WTC11 (cell line): ENCODE measurements around the gene CELF1.

Experiments used
- ETV6 ChIP-seq: sonication (generic); formaldehyde crosslinking; IDR thresholded peaks from 2 replicates; pipeline ENCODE4 v1.8.1; 2022; ENCODE audit warnings: mild to moderate bottlenecking, missing genetic modification reagents
- FOXP1 ChIP-seq: sonication (generic); formaldehyde crosslinking; IDR thresholded peaks from 2 replicates; pipeline ENCODE4 v1.8.0; 2022; ENCODE audit warnings: missing genetic modification reagents, mild to moderate bottlenecking, moderate library complexity, borderline replicate concordance
- NR3C1 ChIP-seq: sonication (generic); formaldehyde crosslinking; conservative IDR thresholded peaks from 2 replicates; pipeline ENCODE4 v1.8.1; 2023; ENCODE audit warnings: low read depth, mild to moderate bottlenecking, missing genetic modification reagents
- RELA ChIP-seq: sonication (generic); formaldehyde crosslinking; IDR thresholded peaks from 2 replicates; pipeline ENCODE4 v1.8.1; 2022; ENCODE audit warnings: missing genetic modification reagents, mild to moderate bottlenecking, borderline replicate concordance
- ZNF396 ChIP-seq: fragments of 250-450 bp; sonication (Bioruptor Pico); IDR thresholded peaks from 2 replicates; pipeline ENCODE4 v1.8.0; 2021; ENCODE audit warnings: mild to moderate bottlenecking, moderate library complexity, borderline replicate concordance
- ZNF423 ChIP-seq: fragments of 250-450 bp; sonication (Bioruptor Pico); IDR thresholded peaks from 2 replicates; pipeline ENCODE4 v2.1.2; 2022; ENCODE audit warnings: mild to moderate bottlenecking, moderate library complexity
- TF ChIP-seq, protein P1 (sequence below): fragments of 200-600 bp; IDR thresholded peaks from 2 replicates; pipeline ENCODE4 v1.8.0; 2022; ENCODE audit warnings: antibody characterized with exemption
- TF ChIP-seq, protein P2 (sequence below): sonication (generic); formaldehyde crosslinking; IDR thresholded peaks from 2 replicates; pipeline ENCODE4 v1.8.0; 2022; ENCODE audit warnings: mild to moderate bottlenecking, missing genetic modification reagents
- TF ChIP-seq, protein P3 (sequence below): sonication (generic); formaldehyde crosslinking; IDR thresholded peaks from 2 replicates; pipeline ENCODE4 v1.8.0; 2022; ENCODE audit warnings: mild to moderate bottlenecking, missing genetic modification reagents

DNA sequence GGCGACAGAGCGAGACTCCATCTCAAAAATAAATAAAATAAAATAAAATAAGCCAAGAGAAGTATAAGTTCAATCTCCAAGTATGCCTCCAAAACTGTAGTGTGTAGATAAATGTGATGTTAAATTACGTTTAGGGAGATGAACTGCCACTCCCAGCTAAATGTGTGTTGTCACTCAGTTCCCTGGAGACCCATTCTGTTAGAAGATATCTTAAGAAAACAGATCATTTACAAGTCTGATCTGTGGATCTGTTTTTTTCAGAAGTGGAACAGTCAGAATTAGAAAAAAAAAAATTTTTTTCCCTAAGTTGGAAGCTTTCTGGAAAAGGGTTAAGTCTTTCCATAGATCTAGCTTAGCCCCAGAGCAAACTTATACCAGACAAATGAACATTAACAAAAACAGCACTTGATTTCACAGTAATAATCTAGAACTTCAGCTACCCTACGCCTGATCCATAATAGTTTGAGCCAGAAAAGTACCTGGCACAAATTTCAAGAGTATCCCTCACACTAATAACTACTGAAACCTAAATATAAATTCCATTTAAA lies 18.2 kb downstream of the CELF1 start:
- TF ChIP-seq, protein P1, sequence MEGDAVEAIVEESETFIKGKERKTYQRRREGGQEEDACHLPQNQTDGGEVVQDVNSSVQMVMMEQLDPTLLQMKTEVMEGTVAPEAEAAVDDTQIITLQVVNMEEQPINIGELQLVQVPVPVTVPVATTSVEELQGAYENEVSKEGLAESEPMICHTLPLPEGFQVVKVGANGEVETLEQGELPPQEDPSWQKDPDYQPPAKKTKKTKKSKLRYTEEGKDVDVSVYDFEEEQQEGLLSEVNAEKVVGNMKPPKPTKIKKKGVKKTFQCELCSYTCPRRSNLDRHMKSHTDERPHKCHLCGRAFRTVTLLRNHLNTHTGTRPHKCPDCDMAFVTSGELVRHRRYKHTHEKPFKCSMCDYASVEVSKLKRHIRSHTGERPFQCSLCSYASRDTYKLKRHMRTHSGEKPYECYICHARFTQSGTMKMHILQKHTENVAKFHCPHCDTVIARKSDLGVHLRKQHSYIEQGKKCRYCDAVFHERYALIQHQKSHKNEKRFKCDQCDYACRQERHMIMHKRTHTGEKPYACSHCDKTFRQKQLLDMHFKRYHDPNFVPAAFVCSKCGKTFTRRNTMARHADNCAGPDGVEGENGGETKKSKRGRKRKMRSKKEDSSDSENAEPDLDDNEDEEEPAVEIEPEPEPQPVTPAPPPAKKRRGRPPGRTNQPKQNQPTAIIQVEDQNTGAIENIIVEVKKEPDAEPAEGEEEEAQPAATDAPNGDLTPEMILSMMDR = no peak
- TF ChIP-seq RELA (CRISPR knock-in tag) (no peak), ZNF423 (no peak), NR3C1 (CRISPR knock-in tag) (no peak), ZNF396 (no peak), ETV6 (CRISPR knock-in tag) (no peak), FOXP1 (CRISPR knock-in tag) (no peak)
- TF ChIP-seq, protein P2, sequence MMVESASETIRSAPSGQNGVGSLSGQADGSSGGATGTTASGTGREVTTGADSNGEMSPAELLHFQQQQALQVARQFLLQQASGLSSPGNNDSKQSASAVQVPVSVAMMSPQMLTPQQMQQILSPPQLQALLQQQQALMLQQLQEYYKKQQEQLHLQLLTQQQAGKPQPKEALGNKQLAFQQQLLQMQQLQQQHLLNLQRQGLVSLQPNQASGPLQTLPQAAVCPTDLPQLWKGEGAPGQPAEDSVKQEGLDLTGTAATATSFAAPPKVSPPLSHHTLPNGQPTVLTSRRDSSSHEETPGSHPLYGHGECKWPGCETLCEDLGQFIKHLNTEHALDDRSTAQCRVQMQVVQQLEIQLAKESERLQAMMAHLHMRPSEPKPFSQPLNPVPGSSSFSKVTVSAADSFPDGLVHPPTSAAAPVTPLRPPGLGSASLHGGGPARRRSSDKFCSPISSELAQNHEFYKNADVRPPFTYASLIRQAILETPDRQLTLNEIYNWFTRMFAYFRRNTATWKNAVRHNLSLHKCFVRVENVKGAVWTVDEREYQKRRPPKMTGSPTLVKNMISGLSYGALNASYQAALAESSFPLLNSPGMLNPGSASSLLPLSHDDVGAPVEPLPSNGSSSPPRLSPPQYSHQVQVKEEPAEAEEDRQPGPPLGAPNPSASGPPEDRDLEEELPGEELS (CRISPR knock-in tag) = no peak
- TF ChIP-seq, protein P3, sequence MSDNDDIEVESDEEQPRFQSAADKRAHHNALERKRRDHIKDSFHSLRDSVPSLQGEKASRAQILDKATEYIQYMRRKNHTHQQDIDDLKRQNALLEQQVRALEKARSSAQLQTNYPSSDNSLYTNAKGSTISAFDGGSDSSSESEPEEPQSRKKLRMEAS = no peak
